Calu3 (cell line): ENCODE results near the gene SAT1. TPM values are rescaled to one million over a fixed set of nuclear protein-coding genes. Genes with fewer than 3 reads are reported as not detected.

ENCODE experiments used
- BruUV-seq: library from RNA; stranded (reverse); fragments of 400-500 nt; replicated peaks from 2 replicates; lab custom pipeline; 2021; lab: Mats Ljungman, UMichigan
- CTCF ChIA-PET: fragments of 300-600 bp; sonication (Branson Sonifier 250); formaldehyde crosslinking; loops from one replicate; lab custom pipeline; 2022; ENCODE audit warnings: antibody characterized with exemption; lab: Charles Lee
- DNase-seq: peaks from one replicate; pipeline ENCODE4 v3.0.0; 2022
- H3K27ac Mint-ChIP-seq: one replicate; pipeline ENCODE4 v1.8.0; 2022; ENCODE audit warnings: mixed read lengths; ENCODE audit not compliant: unreplicated experiment
- H3K27me3 Mint-ChIP-seq: one replicate; pipeline ENCODE4 v1.8.0; 2022; ENCODE audit warnings: mixed read lengths; ENCODE audit not compliant: unreplicated experiment
- H3K36me3 Mint-ChIP-seq: one replicate; pipeline ENCODE4 v1.8.0; 2022; ENCODE audit warnings: mild to moderate bottlenecking, moderate library complexity, mixed read lengths; ENCODE audit not compliant: insufficient read depth, unreplicated experiment
- H3K4me1 Mint-ChIP-seq: one replicate; pipeline ENCODE4 v1.8.0; 2022; ENCODE audit warnings: mild to moderate bottlenecking, low read depth, mixed read lengths; ENCODE audit not compliant: unreplicated experiment
- H3K4me3 Mint-ChIP-seq: one replicate; pipeline ENCODE4 v1.8.0; 2022; ENCODE audit warnings: mild to moderate bottlenecking, low read depth, moderate library complexity, mixed read lengths; ENCODE audit not compliant: unreplicated experiment
- H3K9me3 Mint-ChIP-seq: one replicate; pipeline ENCODE4 v1.8.0; 2022; ENCODE audit warnings: low read depth, mixed read lengths; ENCODE audit not compliant: unreplicated experiment
- intact Hi-C: fragments of 100-400 bp; cut with micrococcal nuclease; formaldehyde crosslinking; loops from one replicate; pipeline ENCODE4 v1.10.0; 2022; ENCODE audit not compliant: unreplicated experiment
- total RNA-seq: library from RNA; stranded (reverse); gene quantifications from 2 replicates; pipeline ENCODE4 v1.2.3, GENCODE V29; 2022
- TF ChIP-seq, protein P1 (sequence below): fragments of 200-600 bp; IDR thresholded peaks from one replicate; pipeline ENCODE4 v1.8.0; 2022; ENCODE audit warnings: antibody characterized with exemption; ENCODE audit not compliant: unreplicated experiment

SAT1 gene
- total RNA-seq, 1 experiment from 2014 or later, result 426 TPM

DNA sequence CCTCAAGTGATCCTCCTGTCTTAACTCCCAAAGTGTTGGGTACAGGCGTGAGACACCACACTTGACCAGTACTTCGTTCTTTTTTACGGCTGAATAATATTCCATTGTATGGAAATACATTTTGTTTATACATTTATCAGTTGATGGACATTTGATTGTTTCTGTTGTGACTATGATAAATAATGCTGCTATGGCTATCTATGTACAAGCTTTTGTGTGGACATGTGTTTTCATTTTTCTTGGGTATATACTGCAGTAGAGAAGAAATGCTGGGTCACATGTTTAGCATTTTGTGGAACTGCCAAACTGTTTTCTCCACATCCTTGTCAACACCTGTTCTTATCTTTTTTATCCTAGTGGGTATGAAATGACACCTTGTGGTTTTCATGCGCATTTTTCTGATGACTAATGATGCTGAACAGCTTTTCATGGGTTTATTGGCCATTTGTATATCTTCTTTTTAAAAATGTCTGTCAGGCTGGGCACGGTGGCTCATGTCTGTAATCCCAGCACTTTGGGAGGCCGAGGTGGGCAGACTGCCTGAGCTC is 37.3 kb downstream of the SAT1 start:
- TF ChIP-seq, protein P1, sequence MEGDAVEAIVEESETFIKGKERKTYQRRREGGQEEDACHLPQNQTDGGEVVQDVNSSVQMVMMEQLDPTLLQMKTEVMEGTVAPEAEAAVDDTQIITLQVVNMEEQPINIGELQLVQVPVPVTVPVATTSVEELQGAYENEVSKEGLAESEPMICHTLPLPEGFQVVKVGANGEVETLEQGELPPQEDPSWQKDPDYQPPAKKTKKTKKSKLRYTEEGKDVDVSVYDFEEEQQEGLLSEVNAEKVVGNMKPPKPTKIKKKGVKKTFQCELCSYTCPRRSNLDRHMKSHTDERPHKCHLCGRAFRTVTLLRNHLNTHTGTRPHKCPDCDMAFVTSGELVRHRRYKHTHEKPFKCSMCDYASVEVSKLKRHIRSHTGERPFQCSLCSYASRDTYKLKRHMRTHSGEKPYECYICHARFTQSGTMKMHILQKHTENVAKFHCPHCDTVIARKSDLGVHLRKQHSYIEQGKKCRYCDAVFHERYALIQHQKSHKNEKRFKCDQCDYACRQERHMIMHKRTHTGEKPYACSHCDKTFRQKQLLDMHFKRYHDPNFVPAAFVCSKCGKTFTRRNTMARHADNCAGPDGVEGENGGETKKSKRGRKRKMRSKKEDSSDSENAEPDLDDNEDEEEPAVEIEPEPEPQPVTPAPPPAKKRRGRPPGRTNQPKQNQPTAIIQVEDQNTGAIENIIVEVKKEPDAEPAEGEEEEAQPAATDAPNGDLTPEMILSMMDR, result no peak
- intact Hi-C loops, result loop anchor here (5.0 kb wide), 1 partner anchor 33 kb away; no protein-coding TSS in a partner anchor
- CTCF ChIA-PET, result interaction anchor here (1.0 to 1.1 kb wide), 3 partner anchors 13 to 38 kb away, joined by 3 to 10 read pairs (median 3); partner anchors contain the start of gene SAT1

DNA sequence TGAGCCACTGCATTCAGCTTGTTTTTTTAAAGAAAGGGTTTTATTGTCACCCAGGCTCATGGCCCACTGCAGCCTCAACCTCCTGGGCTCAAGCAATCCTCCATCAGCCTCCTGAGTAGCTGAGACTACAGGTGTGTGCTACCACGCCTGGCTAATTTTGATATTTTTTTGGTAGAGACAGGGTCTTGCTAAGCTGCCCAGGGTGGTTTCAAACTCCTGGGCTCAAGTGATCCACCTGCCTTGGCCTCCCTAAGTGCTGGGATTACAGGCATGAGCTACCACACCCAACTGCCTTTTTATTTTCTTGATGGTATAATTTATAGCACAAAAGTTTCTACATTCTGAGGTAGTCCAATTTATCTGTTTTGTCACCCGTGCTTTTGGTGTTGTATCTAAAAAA is 38.9 kb downstream of the SAT1 start:
- intact Hi-C loops, result loop anchor here (5.0 kb wide), 1 partner anchor 35 kb away; no protein-coding TSS in a partner anchor
- Mint-ChIP-seq H3K9me3 (no peaks in the 10 kb centered on the region), H3K27ac (peak overlapping the region; percentile 52), H3K27me3 (no peaks in the 10 kb centered on the region), H3K36me3 (no peaks in the 10 kb centered on the region), H3K4me1 (peaks cover 12% of the 10 kb centered on the region), H3K4me3 (no peak overlapping the region)
- CTCF ChIA-PET, result interaction anchor here (1.2 kb wide), 2 partner anchors 33 to 80 kb away, joined by 4 to 6 read pairs; no protein-coding TSS in a partner anchor
- BruUV-seq, result no TSS peak
- no peak for DNase-seq
- TF ChIP-seq, protein P1, result no peak

More for the DNA sequence above, 37.3 kb downstream of the SAT1 start:
- Mint-ChIP-seq H3K4me3 (no peak overlapping the region), H3K9me3 (no peaks in the 10 kb centered on the region), H3K4me1 (no peaks in the 10 kb centered on the region), H3K36me3 (no peaks in the 10 kb centered on the region), H3K27ac (no peak overlapping the region), H3K27me3 (no peaks in the 10 kb centered on the region)
- peak; percentile 11 for DNase-seq
- no TSS peak for BruUV-seq

DNA sequence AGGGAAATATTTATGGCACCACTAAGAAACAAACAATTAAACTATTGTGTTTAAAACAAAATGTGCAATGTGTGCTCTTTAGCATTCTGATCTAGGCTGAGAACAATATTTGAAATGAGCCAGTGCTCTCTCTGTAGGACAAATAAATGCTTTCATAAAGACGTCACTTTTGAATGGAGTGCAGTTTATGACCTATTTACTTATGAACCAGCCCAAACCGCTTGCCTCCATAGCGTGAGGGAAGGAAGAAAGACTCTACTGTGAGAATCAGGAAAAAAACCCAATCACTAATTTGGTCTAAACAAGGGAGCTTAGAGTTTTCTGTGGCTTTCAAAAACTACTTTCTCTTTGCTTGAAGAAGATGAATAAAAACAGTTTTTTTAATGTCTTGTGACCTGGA is 39.4 kb downstream of the SAT1 start:
- Mint-ChIP-seq H3K27me3 (no peaks in the 10 kb centered on the region), H3K27ac (peak overlapping the region; percentile 52), H3K4me1 (peaks cover 12% of the 10 kb centered on the region), H3K36me3 (no peaks in the 10 kb centered on the region), H3K9me3 (no peaks in the 10 kb centered on the region), H3K4me3 (no peak overlapping the region)
- BruUV-seq, result no TSS peak
- peak; percentile 28 for DNase-seq
- TF ChIP-seq, protein P1, result no peak
- CTCF ChIA-PET, result interaction anchor here (0.6 to 1.2 kb wide), 3 partner anchors 33 to 81 kb away, joined by 3 to 6 read pairs (median 4); no protein-coding TSS in a partner anchor
- intact Hi-C loops, result loop anchor here (5.0 kb wide), 1 partner anchor 35 kb away; no protein-coding TSS in a partner anchor

DNA sequence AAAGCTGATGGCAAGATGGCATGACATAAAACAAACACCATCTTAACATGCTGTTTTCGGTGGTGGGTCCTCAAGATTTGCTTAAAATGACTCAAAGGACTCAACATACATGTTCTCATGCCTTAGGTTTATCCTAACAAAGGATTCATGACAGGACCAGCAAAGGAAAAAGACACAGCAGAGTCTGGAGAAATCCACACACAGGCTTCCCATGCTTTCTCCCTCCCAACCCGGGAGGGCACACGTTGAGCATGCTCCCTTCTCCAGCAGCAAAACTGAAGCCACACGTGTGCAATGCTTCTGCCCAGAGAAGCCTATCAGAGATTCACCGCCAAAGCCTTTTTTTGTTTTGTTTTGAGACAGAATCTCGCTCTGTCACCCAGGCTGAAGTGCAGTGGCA is 39.9 kb downstream of the SAT1 start:
- intact Hi-C loops, result loop anchor here (5.0 kb wide), 1 partner anchor 36 kb away; no protein-coding TSS in a partner anchor
- no peak overlapping the region for H3K27ac Mint-ChIP-seq
- CTCF ChIA-PET, result interaction anchor here (0.6 to 1.2 kb wide), 2 partner anchors 79 to 81 kb away, joined by 3 to 6 read pairs; no protein-coding TSS in a partner anchor

More for the DNA sequence above, 39.9 kb downstream of the SAT1 start:
- TF ChIP-seq, protein P1, result no peak
- H3K27me3 Mint-ChIP-seq, result no peaks in the 10 kb centered on the region
- no peaks in the 10 kb centered on the region for H3K36me3 Mint-ChIP-seq
- no peaks in the 10 kb centered on the region for H3K9me3 Mint-ChIP-seq
- H3K4me3 Mint-ChIP-seq, result no peak overlapping the region
- H3K4me1 Mint-ChIP-seq, result peaks cover 12% of the 10 kb centered on the region
- no TSS peak for BruUV-seq
- DNase-seq, result no peak
